D721Med (cell line): ENCODE data around the gene PHOSPHO1.

Source experiments
- DNase-seq: peaks from one replicate; pipeline ENCODE4 v3.0.0; 2011; ENCODE audit warnings: low spot score; ENCODE audit not compliant: insufficient read length
- FAIRE-seq: peaks from 2 replicates; lab custom pipeline; 2011; peaks lifted over from hg19 to GRCh38; lab: Jason Lieb, UNC
- TF ChIP-seq, protein P1 (sequence below): IDR thresholded peaks from 2 replicates; pipeline ENCODE4 v1.5.1; 2012; ENCODE audit warnings: mild to moderate bottlenecking, control low read depth; ENCODE audit not compliant: insufficient read depth; ENCODE audit errors: missing control alignments

The PHOSPHO1 gene

DNA sequence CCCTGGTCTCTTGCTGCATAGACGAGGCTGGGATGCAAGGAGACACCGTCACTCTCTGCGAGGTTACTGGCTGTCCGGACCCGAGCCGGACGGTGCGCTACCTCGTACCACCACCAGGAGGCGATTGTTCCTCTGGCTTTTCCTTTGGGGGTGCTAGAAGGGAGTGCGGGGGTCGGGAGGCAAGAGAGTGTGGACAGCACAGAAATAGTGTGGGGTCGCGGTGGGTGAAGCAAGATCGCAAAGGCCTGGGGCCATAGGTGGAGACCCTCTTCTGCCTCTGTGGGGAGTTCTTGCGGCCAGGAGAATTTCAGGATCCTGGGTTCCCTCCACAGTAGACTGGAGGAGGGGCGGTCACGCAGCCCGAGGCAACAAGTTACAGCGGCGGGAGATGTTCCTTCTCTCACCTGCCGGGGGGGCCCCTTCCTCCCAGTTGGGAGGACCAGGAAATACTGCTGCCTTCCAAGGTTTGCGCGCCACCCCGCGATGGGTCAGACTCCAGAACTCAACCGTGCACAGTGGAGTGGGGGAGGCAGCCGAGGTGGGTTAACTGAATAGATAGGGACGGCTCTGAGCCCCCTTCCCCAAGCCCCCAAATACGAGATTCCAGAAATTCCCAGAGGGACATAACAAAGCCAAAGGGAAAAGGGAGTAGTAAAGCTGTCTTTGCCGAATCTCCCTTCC, 6.9 kb downstream of the PHOSPHO1 start:
- TF ChIP-seq, protein P1, sequence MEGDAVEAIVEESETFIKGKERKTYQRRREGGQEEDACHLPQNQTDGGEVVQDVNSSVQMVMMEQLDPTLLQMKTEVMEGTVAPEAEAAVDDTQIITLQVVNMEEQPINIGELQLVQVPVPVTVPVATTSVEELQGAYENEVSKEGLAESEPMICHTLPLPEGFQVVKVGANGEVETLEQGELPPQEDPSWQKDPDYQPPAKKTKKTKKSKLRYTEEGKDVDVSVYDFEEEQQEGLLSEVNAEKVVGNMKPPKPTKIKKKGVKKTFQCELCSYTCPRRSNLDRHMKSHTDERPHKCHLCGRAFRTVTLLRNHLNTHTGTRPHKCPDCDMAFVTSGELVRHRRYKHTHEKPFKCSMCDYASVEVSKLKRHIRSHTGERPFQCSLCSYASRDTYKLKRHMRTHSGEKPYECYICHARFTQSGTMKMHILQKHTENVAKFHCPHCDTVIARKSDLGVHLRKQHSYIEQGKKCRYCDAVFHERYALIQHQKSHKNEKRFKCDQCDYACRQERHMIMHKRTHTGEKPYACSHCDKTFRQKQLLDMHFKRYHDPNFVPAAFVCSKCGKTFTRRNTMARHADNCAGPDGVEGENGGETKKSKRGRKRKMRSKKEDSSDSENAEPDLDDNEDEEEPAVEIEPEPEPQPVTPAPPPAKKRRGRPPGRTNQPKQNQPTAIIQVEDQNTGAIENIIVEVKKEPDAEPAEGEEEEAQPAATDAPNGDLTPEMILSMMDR, result peak; percentile 71
- FAIRE-seq (no peak), DNase-seq (no peak)

DNA sequence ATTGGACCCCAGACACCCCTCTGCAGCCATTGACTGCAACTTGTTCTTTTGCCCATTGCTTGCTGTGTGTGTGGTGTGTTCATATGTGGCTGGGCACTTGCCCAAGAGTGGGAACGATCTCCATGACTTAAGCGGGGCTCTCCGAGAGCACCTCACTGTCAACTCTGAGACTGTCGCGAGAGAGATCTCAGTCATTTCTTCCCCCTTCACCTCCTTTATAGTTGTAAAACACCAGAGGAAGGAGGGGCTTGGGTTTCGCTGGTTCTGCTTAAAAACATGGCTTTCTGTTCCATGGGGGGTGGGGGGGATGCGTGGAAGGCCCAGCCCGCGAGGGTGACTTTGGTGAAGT, 7.4 kb downstream of the PHOSPHO1 start:
- TF ChIP-seq, protein P1, result no peak
- FAIRE-seq, result no peak
- no peak for DNase-seq

DNA sequence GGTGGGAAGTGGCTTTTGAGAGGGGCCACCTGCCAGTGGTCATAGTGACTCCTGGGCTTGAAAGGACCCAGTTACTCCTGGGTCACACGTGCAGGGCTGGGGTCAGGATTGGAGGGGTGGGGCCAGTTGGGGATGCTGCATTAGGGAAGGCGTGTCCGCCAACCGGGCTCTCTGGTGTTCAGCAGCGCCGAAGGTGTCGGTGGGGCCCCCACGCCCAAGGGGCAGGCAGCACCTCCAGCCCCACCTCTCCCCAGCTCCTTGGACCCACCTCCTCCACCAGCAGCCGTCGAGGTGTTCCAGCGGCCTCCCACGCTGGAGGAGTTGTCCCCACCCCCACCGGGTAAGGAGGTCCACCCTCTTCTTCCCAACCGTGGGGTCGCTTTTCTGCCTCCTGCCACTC, 10.6 kb downstream of the PHOSPHO1 start:
- FAIRE-seq (no peak), DNase-seq (no peak)
- TF ChIP-seq, protein P1, result no peak

DNA sequence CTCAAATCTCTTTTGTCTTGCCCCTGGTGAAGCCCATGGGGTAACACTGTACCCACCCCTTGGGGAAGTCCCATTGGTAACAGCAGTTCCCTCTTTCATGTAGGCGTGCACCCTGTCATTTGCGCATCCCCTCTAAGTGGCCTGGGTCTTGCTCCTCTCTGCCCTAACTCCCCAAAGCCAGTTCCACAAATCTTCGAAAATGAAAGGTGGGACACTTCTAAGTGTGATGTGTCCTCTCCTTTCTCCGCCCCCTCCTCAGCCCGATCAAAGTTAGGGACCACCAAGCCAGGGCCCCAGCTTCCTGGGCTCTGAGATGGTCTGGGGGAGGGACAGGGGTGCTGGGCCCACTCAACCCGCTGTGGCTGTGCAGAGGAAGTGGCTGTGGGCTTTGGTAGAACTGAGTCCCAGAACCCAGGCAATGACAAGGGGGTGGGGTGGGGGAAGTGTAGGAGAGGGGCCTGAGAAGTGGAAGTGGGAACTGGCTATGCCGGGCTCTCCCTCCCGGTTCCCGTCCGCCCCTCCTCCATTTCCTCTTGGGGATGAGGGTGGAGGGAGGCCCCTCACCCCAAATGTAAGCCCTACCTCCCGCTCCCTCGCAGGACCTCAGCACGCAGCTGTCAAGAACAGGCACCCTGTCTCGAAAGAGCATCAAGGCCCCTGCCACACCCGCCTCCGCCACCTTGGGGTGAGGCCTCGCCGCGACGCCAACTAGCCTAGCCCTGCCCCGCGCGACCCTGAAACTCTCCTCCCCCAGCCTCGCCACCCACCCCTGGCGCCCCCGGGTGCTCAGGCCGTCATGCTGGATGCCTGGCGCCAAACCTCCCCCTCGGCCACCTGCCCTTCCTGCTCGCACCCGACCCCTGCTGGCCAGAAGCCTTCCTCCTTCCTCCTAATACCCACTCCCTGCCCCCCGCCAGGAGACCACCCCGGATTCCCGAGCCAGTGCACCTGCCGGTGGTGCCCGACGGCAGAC, 11.4 kb downstream of the PHOSPHO1 start:
- TF ChIP-seq, protein P1, result peak; percentile 38
- DNase-seq, result no peak
- no peak for FAIRE-seq

DNA sequence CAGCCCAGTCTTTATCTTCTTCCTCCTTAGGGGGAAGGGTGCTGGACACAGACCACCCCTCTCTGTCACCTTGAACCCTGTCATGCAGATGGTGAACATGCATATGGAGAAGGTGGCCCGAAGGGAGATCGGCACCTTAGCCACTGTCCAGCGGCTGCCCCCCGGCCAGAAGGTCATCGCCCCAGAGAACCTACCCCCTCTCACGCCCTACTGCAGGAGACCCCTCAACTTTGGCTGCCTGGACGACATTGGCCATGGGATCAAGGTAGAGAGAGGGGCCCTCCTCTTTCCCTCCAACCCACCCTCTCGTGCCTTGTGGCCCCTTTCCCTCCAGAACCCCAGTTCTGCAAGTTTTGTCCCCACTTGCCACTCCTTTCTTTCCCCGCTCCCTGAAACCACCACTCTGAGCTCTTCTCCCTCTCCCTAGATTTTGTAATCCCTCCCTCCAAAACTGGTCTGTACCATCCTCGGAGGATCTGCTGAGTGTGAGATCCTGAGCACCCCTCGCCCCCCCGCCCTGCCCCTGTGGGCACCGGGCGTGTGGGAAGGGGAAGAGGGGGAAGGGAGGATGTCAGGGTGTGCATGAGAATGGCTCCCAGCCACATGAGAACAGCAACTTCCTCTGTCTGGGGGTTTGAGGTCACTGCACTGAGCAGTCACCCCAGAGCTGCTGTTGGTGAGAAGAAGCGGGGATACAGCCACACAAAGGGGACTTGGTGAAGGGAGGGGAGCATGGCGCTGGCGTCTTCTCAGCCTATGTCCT, 12.8 kb downstream of the PHOSPHO1 start:
- FAIRE-seq (no peak), DNase-seq (no peak)
- TF ChIP-seq, protein P1, result no peak

DNA sequence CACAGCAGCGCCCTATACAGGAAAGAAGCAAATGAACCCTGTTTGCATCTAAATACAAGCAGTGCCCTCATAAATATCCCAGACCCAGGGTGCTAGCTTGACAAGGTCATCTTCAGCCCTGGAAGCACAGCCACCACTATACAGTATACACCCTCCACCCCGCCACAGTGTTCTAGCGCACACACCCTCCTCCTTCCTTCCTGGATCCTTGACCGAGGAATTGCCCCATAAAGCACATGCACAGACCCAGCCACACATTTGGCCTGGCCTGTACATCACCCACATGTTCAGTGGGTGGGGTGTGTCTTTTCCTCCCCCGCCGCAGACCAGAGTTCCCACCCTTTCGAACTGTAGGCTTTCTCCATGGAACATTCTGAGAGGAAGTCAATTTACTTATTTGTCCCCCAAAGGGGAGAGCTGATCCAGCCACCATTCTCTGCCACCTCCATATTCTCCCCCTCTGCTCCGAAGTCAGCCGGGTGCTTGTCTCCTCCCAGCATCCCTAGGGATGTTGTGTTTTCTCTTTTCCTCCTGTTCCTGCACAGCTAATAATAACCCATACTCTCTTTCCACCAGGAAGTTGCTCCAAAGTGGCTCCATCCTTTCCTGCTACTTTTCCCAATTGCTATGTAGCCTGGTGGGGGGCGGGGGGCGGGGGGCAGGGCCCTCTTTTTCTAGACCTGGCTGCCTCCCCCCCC, 13.5 kb downstream of the PHOSPHO1 start:
- FAIRE-seq, result no peak
- TF ChIP-seq, protein P1, result no peak
- no peak for DNase-seq
